NCI-H510A treated with DMSO at 0.1 percent for 48 hours (cell line): ENCODE results near the gene SYNGR1.
A peak's percentile ranks its signal among the peaks of the same experiment; 100 is the strongest.

Experiments
- DNase-seq: peaks from one replicate; lab custom pipeline; 2025; lab: John Stamatoyannopoulos, UW

SYNGR1 gene

DNA sequence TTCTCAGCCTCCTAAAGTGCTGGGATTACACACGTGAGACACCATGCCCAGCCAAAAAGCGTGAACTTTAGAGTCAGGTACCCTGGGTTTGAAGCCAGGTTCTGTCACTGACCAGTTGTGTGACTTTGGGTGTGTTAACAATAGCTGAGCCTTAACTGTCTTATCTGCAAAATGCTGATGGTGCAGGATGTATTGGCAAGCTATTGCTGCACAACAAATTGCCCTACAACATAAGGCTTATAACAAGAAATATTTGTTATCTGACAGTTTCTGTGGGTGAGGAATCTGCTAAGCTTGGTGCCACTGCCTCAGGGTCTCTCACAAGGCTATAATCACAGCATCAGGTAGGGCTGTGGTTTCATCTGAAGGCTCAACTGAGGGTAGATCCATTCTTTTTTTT, 21.9 kb downstream of the SYNGR1 start:
- no peak for DNase-seq

DNA sequence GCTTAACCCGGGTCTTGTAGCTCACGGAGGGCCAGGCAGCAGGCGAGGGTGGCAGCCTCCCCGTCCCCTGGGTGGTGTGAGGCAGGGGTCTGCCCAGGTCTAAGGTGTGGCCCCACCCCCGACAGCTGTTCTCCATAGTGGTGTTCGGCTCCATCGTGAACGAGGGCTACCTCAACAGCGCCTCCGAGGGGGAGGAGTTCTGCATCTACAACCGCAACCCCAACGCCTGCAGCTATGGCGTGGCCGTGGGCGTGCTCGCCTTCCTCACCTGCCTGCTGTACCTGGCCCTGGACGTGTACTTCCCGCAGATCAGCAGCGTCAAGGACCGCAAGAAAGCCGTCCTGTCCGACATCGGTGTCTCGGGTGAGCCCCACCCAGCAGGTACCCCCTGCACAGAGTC, 24.4 kb downstream of the SYNGR1 start:
- no peak for DNase-seq

DNA sequence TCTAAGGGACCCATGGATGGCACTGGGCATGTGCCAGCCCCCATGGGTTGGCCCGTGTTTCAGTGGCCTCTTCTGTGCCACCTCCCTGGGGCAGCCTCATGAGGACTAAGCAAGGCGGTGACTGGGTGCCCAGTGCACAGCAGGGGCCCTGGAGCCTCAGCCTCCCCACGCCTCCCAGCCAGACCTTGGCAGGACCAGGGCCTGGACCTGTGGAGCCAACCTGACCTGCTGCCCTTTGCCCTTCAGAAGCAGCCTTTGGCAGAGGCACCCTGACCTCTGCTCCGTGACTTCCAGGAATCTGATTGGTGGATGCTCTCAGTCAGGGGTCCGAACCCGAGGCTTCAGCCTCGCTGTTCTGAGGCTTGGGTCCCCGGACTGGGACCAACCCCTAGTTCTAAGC, 25.0 kb downstream of the SYNGR1 start:
- no peak for DNase-seq

DNA sequence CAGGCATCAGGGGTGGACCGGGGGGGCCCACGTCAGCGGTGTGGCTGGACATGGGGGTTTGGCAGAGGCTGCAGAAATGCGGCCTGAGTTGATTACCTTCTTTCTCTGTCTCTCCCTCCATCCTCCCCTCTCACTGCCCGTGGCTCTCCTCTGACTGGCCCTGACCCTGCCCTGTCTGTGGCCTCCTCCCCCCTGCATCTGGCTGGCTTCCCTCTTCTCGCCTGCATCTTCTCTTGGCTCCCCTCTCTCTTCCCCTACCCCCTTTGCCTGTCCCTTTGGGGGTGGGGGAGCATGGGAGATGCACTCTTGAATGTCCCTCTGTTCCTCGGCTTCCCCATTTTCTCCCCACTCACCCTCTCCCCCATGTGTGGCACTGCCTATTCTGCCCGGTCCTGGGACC, 25.9 kb downstream of the SYNGR1 start:
- no peak for DNase-seq

- no peak for DNase-seq
Observed at GRCh38 chr22:39379756-39380730, 30.3 kb downstream of the SYNGR1 start.

DNA sequence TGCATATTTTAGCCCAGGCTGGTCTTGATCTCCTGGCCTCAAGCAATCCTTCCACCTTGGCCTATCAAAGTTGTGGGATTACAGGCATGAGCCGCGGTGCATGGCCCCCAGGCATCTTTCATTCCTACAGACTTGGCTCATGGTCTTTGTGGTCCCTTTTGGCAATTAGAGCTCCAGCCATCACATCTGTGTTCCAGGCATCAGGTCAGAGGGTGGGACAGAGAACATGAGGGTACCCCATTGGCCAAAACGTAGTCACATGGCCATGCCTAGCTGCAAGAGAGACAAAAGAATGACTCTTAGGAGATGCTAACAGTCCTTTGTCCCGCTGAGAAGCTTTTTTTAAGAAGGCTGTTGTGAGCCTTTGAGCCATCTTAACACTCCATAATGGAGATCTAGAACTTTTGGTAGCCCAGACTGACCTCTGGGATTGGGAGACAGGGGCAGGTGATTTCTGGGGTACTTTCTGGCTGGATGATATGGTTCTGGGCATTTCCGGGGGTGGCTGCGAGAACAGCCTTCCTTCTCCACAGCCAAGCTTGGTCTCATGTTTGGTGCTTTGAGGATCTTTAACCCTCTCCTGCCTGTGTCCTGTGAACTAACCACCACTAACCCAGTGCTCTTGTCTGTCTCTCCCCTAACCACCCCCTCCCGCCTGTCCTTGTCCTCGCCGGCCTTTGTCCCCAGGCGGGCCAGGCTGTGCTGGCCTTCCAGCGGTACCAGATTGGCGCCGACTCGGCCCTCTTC, 31.4 kb downstream of the SYNGR1 start:
- DNase-seq, result no peak

GRCh38 chr22:39381930-39382329, 32.1 kb downstream of the SYNGR1 start:
- no peak for DNase-seq

- no peak for DNase-seq
Observed at GRCh38 chr22:39382410-39382809, 32.6 kb downstream of the SYNGR1 start.

- no peak for DNase-seq
Observed at GRCh38 chr22:39383841-39384625, 34.2 kb downstream of the SYNGR1 start.

GRCh38 chr22:39384750-39385480, 35.1 kb downstream of the SYNGR1 start:
- DNase-seq, result no peak

DNA sequence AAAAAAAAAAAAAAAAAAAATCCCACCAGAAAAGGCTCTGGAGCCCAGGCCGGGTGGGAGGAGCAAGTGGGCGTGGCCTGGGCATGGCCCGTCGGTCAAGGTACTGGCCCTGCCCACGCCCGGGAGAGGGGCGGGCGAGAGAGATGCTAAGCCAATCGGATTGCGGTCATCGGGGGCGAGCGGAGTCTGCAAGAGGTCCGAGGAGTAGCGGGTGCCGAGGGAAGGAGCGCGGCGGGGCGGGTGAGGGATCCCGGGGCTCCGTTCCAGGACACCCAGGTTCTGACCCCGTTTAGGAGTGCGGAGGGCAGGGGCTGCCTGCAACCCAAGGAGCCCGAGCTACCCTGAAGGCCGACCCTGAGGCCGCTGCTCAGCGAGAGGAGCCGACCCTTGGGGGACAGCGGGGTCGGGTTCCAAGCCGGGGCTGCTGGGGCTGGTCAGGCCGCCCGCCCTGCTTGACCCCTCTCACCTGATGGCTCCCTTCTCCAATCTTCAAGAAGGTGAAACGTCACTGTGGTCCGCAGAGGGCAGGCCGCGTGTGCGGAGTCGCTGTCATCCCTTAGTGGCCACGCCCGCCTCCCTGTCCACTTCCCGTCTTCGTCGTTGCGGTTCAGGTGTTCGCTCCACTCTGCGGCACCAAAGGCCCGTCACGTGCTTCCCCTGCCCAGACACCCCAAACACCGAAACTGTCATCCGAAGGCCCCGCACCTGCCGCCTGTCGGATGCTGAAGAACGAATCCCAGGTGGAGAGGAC, 38.6 kb downstream of the SYNGR1 start:
- peak; percentile 55 for DNase-seq

DNA sequence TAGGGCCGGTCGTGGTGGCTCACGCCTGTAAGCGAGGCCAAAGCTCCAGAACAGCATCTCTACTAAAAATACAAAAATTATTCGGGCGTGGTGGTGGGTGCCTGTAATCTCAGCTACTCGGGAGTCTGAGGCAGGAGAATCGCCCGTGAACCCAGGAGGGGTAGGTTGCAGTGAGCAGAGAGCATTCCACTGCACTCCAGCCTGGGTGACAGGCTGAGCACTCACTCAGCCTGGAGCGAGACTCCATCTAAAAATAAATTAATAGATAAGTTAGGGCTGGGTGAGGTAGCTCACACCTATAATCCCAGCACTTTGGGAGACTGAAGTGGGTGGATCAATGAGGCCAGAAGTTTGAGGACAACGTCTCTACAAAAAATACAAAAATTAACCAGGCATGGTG, 39.6 kb downstream of the SYNGR1 start:
- no peak for DNase-seq

- DNase-seq, result no peak
Observed at GRCh38 chr22:39392341-39392948, 42.7 kb downstream of the SYNGR1 start.

- no peak for DNase-seq
Observed at GRCh38 chr22:39395936-39396796, 46.4 kb downstream of the SYNGR1 start.

DNA sequence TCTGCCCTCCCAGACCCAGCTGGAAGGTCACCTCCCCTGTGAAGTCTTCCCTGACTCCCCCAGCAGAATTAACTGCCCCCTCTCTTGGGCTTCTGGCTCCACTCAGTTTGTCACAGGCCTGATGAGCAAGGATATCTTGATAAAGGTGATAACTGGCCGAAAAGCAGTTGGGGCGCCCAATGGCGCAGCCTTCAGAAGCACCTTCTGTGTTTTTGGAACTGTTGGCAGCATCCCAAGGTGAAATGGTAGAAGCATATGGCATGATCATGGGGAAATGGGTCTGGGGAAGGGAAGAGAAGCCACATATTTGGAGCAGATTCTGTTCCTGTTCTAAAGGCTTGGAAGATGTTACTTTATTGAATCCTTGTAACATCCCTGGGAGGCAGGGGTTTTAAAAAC, 47.0 kb downstream of the SYNGR1 start:
- no peak for DNase-seq

DNA sequence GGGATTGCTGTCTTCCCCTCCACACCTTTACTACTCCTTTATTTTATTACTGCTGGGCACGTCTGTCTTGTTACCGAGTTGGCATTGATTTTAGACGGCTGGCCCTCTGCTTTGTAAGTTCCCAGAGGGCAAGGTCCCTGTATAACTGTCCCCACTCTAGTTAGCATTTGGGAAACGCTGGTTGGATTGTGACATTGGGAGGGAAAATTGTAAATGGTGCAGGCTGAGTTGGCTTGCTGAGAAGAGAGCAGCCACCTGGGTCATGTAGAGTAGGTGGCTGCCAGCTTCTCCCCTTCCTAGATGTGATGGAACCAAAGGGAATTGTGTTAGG, 51.5 kb downstream of the SYNGR1 start:
- no peak for DNase-seq

DNA sequence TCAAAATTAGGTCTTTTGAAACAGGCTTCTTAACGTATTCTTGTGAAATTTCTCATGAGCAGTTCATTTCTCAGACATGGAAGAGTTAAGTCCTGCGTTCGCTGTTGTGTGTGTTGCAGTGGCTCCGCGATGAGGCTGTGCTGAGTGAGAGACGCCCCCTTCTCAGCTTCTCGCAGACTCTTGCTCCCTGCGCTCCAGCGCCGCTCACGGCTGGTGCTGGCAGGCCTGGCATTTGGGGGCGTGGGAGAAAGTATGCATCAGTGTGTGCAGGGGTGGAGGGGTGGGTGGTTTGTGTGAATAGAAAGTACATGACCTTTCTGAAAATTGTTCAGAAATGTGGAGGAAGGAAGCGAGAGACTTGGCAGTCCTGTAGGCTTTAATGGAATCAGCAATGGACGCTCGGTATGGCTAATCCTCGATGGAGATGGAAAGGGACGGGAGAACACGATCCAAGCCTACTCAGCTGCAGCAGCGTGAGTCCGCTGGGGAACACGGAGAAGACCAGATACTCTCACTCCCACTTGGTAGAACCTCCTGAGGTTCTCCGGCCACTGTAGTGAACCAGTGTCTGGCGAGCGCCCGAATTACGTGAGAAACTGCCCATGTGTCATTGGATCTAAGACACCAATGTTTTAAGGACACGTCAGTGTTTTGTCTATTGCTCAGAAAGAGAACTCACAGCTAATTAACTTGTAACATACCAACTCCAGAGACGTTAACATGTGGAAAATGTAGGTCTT, 55.7 kb downstream of the SYNGR1 start:
- no peak for DNase-seq

GRCh38 chr22:39408173-39408572, 58.4 kb downstream of the SYNGR1 start:
- DNase-seq, result no peak

GRCh38 chr22:39408807-39409206, 59.0 kb downstream of the SYNGR1 start:
- no peak for DNase-seq
